ENCODE measurements around the gene AGPAT3. TPM values are rescaled to one million over a fixed set of nuclear protein-coding genes. Genes with fewer than 3 reads are reported as not detected.

AGPAT3 gene
- total RNA-seq, 4 donors from 2014 or later, result 32.1 to 58.8 (median 48.7) TPM

DNA sequence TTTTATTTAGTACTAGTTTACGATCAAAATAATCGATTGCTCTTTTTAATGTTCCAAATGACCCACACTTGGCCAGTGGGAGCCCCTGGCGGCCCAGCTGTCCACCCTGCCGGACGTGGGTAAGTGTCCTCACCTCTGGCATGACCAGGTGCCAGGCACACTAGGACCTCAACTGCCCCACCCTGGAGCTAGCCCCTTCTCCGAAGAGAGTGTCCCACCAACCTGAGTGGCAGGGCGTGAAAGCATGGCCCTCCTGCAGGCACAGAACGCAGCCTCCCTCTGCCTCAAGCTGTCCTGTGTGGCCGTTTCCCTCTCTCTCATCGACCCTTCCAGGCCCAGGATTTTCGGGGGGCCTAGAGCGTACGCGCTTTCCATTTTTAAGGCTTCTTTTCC is 32.9 kb upstream of the AGPAT3 start:
- TF ChIP-seq, protein P1, sequence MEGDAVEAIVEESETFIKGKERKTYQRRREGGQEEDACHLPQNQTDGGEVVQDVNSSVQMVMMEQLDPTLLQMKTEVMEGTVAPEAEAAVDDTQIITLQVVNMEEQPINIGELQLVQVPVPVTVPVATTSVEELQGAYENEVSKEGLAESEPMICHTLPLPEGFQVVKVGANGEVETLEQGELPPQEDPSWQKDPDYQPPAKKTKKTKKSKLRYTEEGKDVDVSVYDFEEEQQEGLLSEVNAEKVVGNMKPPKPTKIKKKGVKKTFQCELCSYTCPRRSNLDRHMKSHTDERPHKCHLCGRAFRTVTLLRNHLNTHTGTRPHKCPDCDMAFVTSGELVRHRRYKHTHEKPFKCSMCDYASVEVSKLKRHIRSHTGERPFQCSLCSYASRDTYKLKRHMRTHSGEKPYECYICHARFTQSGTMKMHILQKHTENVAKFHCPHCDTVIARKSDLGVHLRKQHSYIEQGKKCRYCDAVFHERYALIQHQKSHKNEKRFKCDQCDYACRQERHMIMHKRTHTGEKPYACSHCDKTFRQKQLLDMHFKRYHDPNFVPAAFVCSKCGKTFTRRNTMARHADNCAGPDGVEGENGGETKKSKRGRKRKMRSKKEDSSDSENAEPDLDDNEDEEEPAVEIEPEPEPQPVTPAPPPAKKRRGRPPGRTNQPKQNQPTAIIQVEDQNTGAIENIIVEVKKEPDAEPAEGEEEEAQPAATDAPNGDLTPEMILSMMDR (IDR thresholded peaks at IDR 0.05), result no peak
- TF ChIP-seq POLR2A (IDR thresholded peaks at IDR 0.05), result no peak
- no peak for DNase-seq (ENCODE audit: low spot score in 2 of 2)
- H3K4me3 ChIP-seq (ENCODE audit: low read depth, poor library complexity, severe bottlenecking), result no peak overlapping the region
- intact Hi-C loops (cut with DNase I; ENCODE audit: low total_unique reads), result no loop called here
- 94% methylated on average over 14 of the region's 14 CpGs for WGBS, 2 donors

DNA sequence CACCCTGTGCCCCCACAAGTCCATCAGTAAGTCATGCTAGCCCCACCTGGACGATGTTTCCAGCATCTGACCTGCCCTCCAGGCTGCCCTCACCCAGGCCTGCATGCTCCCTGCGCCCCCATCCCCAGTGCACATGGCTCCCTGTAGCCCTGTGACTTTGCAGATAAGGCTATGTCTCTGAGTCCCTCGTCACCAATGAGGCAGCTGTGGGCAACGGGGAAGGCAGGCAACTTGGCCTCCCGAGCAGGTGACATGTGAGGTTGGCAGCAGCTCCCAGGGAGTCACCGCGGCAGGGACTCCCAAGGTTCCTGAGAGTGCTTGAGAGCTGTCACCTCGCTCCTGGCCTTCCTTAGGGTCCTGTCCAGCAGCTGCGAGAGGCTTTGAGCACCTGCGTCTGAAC is 32.4 kb upstream of the AGPAT3 start:
- intact Hi-C loops (cut with DNase I; ENCODE audit: low total_unique reads), result no loop called here
- no peak for DNase-seq (ENCODE audit: low spot score in 2 of 2)
- WGBS, 2 donors, result 93 to 97% methylated on average over 10 of the region's 10 CpGs
- H3K4me3 ChIP-seq (ENCODE audit: low read depth, poor library complexity, severe bottlenecking), result no peak overlapping the region
- TF ChIP-seq, protein P1 (IDR thresholded peaks at IDR 0.05), result no peak
- no peak for TF ChIP-seq POLR2A (IDR thresholded peaks at IDR 0.05)

DNA sequence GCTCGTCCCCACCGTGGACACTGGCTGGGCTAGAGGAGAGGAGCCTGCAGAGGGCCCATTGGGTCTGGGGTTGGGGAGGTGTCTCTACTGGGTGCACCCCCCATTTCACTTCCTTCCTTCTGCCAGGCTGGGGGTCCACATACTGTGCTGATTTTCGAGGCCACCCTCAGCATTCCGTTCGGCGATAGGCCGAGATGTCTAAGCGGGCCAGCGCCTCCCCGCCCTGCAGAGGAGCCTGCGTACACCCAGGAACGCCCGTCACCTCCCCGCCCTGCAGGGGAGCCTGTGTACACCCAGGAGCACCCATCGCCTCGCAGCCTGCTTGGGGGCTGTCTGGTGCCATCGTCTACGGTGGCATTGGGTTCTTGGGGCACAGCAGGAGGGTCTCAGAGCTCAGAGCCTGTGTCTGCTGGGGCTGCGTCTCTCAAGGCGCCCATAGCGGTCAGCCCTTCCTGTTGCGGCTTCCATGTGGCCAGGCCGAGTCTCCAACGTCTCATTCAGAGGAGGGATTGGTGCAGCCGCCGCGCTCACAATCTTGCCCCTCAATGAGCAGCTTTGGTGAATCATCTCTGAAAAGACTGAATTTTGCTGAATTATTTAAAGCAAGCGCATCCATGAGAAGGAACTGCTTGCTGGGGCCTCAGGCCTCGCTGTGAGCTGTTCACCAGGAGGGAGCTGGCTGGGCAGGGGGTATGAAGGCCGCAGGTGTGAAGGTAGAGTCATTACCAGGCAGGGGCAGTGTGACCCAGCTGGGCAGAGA is 30.7 kb upstream of the AGPAT3 start:
- intact Hi-C loops (cut with DNase I; ENCODE audit: low total_unique reads), result no loop called here
- no peak for TF ChIP-seq POLR2A (IDR thresholded peaks at IDR 0.05)
- TF ChIP-seq, protein P1 (IDR thresholded peaks at IDR 0.05), result no peak

DNA sequence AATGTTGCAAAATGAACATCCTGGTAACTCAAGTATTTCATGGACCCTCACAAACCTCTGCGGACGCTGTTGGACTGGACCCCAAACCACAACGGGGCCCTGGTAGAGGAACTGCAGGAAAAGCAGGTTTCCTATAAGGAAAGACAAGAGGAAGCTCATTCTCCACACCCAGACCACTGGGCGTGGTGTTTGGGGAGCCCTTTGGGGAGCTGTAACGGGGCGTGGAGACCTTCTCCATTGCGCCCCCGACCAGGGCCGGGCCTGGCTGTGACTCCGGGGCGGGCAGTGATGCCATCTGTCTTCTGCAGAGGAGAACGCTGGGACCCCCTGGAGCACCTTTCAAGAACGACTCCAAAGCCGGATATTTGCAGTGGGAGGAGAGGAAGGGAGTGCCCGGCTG is 30.0 kb upstream of the AGPAT3 start:
- TF ChIP-seq, protein P1 (IDR thresholded peaks at IDR 0.05), result no peak
- no peak for TF ChIP-seq POLR2A (IDR thresholded peaks at IDR 0.05)
- no peak for DNase-seq (ENCODE audit: low spot score in 2 of 2)
- H3K4me3 ChIP-seq (ENCODE audit: low read depth, poor library complexity, severe bottlenecking), result no peak overlapping the region
- WGBS, 2 donors, result 49 to 60% methylated on average over 15 of the region's 15 CpGs
- intact Hi-C loops (cut with DNase I; ENCODE audit: low total_unique reads), result no loop called here

More for the DNA sequence above, 30.7 kb upstream of the AGPAT3 start:
- no peak for DNase-seq (ENCODE audit: low spot score in 2 of 2)
- 84 to 93% methylated on average over 15 to 30 of the region's 30 CpGs for WGBS, 2 donors
- no peak overlapping the region for H3K4me3 ChIP-seq (ENCODE audit: low read depth, poor library complexity, severe bottlenecking)

DNA sequence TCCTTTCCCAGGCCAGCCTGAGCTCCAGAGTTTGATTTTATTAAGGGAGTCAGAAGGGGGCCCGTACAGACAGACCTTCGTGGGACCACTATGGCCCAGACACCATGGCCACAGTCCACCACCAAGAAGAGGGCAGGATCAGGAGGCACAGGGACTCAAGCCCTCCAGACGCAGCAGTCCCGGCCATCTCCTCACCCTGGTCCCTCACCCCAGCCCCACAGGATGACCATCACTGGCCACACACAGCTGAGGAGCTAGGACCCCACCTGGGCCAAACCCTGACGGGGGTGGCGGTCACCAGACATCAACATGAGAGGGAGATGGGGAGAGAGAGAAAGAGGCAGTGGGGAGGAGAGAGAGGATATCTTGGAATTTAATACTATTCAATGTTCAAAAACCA is 29.2 kb upstream of the AGPAT3 start:
- DNase-seq (ENCODE audit: low spot score in 2 of 2), result no peak
- TF ChIP-seq POLR2A (IDR thresholded peaks at IDR 0.05), result no peak
- TF ChIP-seq, protein P1 (IDR thresholded peaks at IDR 0.05), result no peak
- WGBS, 2 donors, result 83 to 93% methylated on average over 6 of the region's 6 CpGs
- no peak overlapping the region for H3K4me3 ChIP-seq (ENCODE audit: low read depth, poor library complexity, severe bottlenecking)
- intact Hi-C loops (cut with DNase I; ENCODE audit: low total_unique reads), result no loop called here

DNA sequence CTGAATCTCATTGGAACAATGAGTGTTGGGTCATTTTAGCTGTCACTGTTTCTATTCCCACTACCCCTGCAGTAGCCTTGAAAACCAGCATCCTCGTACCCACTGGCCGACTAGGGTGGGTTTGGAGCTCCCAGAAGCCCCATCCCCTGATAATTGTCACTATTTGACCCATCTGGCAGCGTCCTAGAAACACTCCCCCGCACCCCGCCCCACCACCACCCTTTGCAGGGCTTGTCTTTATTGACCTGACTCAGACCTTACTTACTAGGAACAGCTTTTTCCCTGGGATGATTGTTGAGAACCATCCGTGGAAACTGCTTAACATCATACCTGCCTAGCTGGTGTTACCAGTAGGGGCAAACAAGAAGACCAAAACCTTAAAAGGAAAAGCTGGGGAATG is 28.4 kb upstream of the AGPAT3 start:
- no peak overlapping the region for H3K4me3 ChIP-seq (ENCODE audit: low read depth, poor library complexity, severe bottlenecking)
- intact Hi-C loops (cut with DNase I; ENCODE audit: low total_unique reads), result no loop called here
- WGBS, 2 donors, result 75 to 87% methylated on average over 6 of the region's 6 CpGs
- no peak for DNase-seq (ENCODE audit: low spot score in 2 of 2)
- TF ChIP-seq, protein P1 (IDR thresholded peaks at IDR 0.05), result no peak
- TF ChIP-seq POLR2A (IDR thresholded peaks at IDR 0.05), result no peak
